GM21360 (cell line): ENCODE results near the gene MYO18A.

ENCODE experiments used
- ATAC-seq: cut with Tn5 transposase; IDR thresholded peaks from one replicate; pipeline ENCODE4 v1.9.1; 2021; ENCODE audit warnings: mild to moderate bottlenecking, moderate library complexity; ENCODE audit not compliant: unreplicated experiment

MYO18A gene

GRCh38 chr17:29038085-29038795 is 142.0 kb downstream of the MYO18A start:
- ATAC-seq: no peak

GRCh38 chr17:29037739-29038084 is 142.5 kb downstream of the MYO18A start:
- no peak for ATAC-seq

DNA sequence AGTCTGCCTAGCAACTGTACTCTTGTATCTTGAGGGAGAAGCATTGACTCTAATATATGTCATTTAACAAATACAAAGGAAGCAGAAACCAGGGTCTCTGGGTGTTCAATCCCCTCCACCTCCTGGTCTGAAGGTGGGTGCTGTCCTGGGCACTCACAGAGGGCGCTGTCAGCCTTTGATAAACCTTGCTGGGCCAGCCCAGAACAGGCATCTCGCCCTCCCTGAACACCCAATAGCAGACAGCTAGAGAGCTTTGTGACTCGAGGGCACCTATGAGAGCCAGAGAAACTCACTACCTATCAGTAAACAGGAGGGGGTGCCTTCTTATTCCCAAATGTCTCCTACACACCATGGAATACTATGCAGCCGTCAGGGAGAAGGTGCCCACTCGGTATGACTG is 143.6 kb downstream of the MYO18A start:
- no peak for ATAC-seq

DNA sequence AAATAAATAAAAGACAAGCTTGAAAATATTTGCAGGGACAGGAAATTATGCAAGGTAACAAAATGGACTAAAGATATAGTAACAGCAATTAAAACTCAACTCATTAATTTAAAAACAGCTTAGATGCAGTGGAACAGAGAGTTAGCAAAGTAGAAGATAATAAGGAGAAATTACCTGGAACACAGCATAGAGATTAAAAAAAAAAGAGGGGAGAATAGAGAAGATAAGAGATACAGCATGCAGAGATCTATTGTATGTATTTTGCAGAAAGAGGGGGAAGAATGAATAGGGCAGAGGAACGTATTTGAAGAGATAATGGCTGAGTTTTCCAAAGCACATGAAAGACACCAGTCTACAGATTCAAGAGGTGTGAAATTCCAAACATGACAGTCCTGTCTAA is 145.7 kb downstream of the MYO18A start:
- ATAC-seq: no peak

- no peak for ATAC-seq
Observed at GRCh38 chr17:29032857-29033197, 147.4 kb downstream of the MYO18A start.

- no peak for ATAC-seq
Observed at GRCh38 chr17:29032013-29032856, 148.0 kb downstream of the MYO18A start.

DNA sequence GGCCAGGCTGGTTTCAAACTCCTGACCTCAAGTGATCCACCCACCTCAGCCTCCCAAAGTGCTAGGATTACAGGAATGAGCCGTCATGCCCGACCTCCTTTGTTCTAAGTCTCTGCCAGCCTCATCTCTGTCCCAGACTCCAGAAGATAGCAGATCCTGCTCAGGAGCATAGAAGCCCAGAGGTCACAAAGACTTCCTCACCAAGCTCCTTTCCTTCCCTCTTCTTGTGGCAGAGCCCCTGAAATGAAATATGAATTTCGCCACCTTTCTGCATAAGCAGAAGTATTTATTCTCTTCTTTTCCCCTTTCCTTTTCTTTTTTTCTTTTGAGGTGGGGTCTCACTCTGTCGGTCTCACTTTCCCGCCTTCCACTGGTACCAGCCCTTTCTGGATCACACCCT is 148.7 kb downstream of the MYO18A start:
- ATAC-seq: no peak

GRCh38 chr17:29024316-29024952 is 155.8 kb downstream of the MYO18A start:
- ATAC-seq: no peak

GRCh38 chr17:29022074-29022473 is 158.1 kb downstream of the MYO18A start:
- ATAC-seq: no peak

DNA sequence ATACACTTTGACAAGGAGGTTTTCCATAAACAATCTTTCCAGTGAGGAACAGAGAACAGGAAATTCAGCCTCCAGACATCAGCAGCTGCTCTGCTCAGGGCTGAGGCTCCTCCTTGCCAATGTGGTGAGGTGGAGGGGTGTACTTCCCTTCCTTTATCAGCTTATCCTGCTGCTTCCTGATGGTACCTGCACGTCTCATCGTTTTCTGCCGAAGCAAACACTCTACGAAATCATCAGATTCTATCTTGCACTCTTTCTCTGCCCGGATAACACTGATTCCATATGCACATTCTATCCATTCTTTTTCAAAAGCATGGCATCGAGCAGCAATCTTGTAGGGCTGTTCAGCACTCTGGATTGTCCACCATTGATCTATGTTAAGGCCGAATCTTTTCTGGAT is 159.0 kb downstream of the MYO18A start:
- no peak for ATAC-seq
